Thyroid gland (tissue), 4 donors: Measurements from ENCODE around the gene NT5C3B.
"Not testable (repeated sequence)": the region's sequence is repeated elsewhere in the genome, so short reads cannot be mapped to it uniquely, and the experiment has no call there.

Experiments
- POLR2A ChIP-seq, 2 donors: fragments of 450-650 bp; IDR thresholded peaks; one replicate each; pipeline ENCODE4 v1.6.1; 2017; ENCODE audit warnings: antibody characterized with exemption in 2 of 2, mild to moderate bottlenecking in 2 of 2, moderate library complexity in 1 of 2
- TF ChIP-seq, protein P1 (sequence below), 6 experiments: fragments of 200-600 bp in 3 of 6; fragments of 450-650 bp in 3 of 6; sonication (generic) in 3 of 6; IDR thresholded peaks; one replicate each; pipeline ENCODE4 v1.5.1; 2016 to 2019; ENCODE audit warnings: antibody characterized with exemption in 6 of 6, mild to moderate bottlenecking in 2 of 6, inconsistent platforms in 1 of 6, moderate library complexity in 1 of 6

DNA sequence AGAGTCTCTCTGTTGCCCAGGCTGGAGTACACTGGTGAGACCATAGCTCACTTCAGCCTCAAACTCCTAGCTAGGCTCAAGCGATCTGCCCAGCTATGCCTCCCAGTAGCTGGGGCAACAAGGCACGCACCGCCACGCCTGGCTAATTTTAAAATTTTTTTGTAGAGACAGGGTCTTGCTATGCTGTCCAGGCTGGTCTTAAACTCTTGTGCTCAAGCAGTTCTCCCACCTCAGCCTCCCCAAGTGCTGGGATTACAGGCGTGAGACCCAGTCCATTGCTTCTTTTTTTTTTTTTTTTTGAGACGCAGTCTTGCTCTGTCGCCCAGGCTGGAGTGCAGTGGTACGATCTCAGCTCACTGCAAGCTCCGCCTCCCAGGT, 38.2 kb upstream of the NT5C3B start:
- TF ChIP-seq POLR2A (IDR thresholded peaks at IDR 0.05), result not testable (repeated sequence)
- TF ChIP-seq, protein P1, sequence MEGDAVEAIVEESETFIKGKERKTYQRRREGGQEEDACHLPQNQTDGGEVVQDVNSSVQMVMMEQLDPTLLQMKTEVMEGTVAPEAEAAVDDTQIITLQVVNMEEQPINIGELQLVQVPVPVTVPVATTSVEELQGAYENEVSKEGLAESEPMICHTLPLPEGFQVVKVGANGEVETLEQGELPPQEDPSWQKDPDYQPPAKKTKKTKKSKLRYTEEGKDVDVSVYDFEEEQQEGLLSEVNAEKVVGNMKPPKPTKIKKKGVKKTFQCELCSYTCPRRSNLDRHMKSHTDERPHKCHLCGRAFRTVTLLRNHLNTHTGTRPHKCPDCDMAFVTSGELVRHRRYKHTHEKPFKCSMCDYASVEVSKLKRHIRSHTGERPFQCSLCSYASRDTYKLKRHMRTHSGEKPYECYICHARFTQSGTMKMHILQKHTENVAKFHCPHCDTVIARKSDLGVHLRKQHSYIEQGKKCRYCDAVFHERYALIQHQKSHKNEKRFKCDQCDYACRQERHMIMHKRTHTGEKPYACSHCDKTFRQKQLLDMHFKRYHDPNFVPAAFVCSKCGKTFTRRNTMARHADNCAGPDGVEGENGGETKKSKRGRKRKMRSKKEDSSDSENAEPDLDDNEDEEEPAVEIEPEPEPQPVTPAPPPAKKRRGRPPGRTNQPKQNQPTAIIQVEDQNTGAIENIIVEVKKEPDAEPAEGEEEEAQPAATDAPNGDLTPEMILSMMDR (IDR thresholded peaks at IDR 0.05), result not testable (repeated sequence)
